H1 (cell line): Measurements from ENCODE around the gene TNS1.

Experiments used
- BRCA1 ChIP-seq: IDR thresholded peaks from 2 replicates; pipeline ENCODE4 v1.6.1; 2012; ENCODE audit warnings: low read depth, low read length, improper control_type of control experiment
- POLR2A ChIP-seq, 2 experiments: IDR thresholded peaks; 1 replicate in 1 of 2; 2 replicates in 1 of 2; pipeline ENCODE4 v1.6.1; 2011; ENCODE audit warnings: low read depth in 2 of 2, low read length in 2 of 2, mild to moderate bottlenecking in 2 of 2; ENCODE audit errors: control extremely low read depth in 1 of 2
- TAF1 ChIP-seq: IDR thresholded peaks from 2 replicates; pipeline ENCODE4 v1.6.1; 2011; ENCODE audit warnings: mild to moderate bottlenecking, low read depth, low read length
- TF ChIP-seq, protein P1 (sequence below), 3 experiments: IDR thresholded peaks; 1 replicate in 2 of 3; 2 replicates in 1 of 3; pipeline versions ENCODE4 v1.5.1 to v1.6.1; 2011; ENCODE audit warnings: low read length in 3 of 3, mild to moderate bottlenecking in 3 of 3, inconsistent platforms in 2 of 3, low read depth in 1 of 3, moderate library complexity in 1 of 3; ENCODE audit not compliant: insufficient read depth in 1 of 3; ENCODE audit errors: control extremely low read depth in 1 of 3

DNA sequence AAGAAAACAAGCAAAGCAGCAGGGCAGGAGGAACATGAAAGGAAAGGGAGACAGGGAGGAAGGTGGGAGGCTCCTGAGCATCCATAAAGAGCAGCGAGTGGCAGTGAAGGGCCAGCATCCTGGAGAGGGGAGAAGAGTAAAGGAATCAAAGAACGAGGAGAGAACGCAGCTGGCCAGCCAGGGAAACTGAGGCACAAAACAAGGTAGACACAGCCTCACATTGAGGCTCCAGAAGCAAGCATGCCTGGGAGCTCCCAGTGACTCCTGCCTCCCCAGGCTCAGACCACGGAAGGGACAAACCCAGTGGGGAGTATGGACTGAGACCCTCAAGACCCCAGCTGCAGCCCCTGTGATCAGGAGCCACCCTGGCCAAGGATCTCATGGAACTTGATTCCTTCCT, 14.0 kb upstream of the TNS1 start:
- TF ChIP-seq POLR2A (IDR thresholded peaks at IDR 0.05; ENCODE audit: control extremely low read depth in 1 of 2, low read depth in 2 of 2, low read length in 2 of 2) = no peak
- TF ChIP-seq, protein P1, sequence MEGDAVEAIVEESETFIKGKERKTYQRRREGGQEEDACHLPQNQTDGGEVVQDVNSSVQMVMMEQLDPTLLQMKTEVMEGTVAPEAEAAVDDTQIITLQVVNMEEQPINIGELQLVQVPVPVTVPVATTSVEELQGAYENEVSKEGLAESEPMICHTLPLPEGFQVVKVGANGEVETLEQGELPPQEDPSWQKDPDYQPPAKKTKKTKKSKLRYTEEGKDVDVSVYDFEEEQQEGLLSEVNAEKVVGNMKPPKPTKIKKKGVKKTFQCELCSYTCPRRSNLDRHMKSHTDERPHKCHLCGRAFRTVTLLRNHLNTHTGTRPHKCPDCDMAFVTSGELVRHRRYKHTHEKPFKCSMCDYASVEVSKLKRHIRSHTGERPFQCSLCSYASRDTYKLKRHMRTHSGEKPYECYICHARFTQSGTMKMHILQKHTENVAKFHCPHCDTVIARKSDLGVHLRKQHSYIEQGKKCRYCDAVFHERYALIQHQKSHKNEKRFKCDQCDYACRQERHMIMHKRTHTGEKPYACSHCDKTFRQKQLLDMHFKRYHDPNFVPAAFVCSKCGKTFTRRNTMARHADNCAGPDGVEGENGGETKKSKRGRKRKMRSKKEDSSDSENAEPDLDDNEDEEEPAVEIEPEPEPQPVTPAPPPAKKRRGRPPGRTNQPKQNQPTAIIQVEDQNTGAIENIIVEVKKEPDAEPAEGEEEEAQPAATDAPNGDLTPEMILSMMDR (IDR thresholded peaks at IDR 0.05; ENCODE audit: control extremely low read depth in 1 of 3, insufficient read depth in 1 of 3, low read depth in 1 of 3, low read length in 3 of 3) = no peak
- TF ChIP-seq TAF1 = no peak
- no peak for TF ChIP-seq BRCA1
